GM06990 (cell line): Measurements from ENCODE around the gene ALDH2.

Experiments used
- DNase-seq: peaks from one replicate; pipeline ENCODE4 v3.0.0-alpha.2; 2011; ENCODE audit not compliant: insufficient read length; ENCODE audit errors: extremely low read depth
- H3K27me3 ChIP-seq: replicated peaks from 2 replicates; pipeline ENCODE4 v1.6.0; 2011; ENCODE audit warnings: low read length; ENCODE audit not compliant: control insufficient read depth, insufficient read depth
- H3K36me3 ChIP-seq: 2 replicates; pipeline ENCODE4 v1.5.1; 2011; ENCODE audit warnings: low read length; ENCODE audit not compliant: control insufficient read depth, insufficient read depth
- H3K4me3 ChIP-seq: replicated peaks from 2 replicates; pipeline ENCODE4 v1.5.1; 2011; ENCODE audit warnings: low read depth, mild to moderate bottlenecking, control low read depth, low read length
- TF ChIP-seq, protein P1 (sequence below): IDR thresholded peaks from 2 replicates; pipeline ENCODE4 v1.5.1; 2011; ENCODE audit warnings: low read length, control low read depth, mild to moderate bottlenecking, inconsistent platforms; ENCODE audit not compliant: insufficient read depth, poor library complexity, severe bottlenecking

ALDH2 gene

DNA sequence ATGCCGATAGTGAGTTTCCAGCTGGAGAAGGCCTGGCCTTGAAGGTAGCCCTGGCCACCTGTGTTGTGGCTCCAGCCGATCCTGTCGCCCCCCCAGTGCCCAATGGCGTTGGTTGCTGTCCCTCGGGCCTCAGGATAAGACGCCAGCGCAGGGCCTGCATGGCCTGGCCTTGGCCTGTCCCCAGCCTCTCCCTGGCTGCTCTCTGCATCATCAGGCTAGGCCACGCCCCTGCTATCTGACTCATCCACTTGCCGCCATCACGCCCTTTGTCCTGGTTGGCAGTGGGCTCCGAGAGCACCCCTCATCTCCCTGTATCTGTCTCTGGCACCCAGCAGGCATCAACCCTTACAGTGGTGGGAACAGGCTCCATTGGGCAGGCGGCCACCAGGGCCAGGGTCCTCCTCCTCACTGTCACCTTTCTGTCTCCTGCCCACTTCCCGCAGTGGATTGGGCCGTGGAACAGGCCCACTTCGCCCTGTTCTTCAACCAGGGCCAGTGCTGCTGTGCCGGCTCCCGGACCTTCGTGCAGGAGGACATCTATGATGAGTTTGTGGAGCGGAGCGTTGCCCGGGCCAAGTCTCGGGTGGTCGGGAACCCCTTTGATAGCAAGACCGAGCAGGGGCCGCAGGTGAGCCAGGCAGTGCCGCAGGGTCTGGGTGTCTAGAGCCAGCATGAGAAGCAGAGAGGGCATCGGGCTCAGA, 25.6 kb downstream of the ALDH2 start:
- no peak overlapping the region for H3K4me3 ChIP-seq
- H3K27me3 ChIP-seq = no peaks in the 10 kb centered on the region
- no peaks in the 10 kb centered on the region for H3K36me3 ChIP-seq
- no peak for DNase-seq
- TF ChIP-seq, protein P1, sequence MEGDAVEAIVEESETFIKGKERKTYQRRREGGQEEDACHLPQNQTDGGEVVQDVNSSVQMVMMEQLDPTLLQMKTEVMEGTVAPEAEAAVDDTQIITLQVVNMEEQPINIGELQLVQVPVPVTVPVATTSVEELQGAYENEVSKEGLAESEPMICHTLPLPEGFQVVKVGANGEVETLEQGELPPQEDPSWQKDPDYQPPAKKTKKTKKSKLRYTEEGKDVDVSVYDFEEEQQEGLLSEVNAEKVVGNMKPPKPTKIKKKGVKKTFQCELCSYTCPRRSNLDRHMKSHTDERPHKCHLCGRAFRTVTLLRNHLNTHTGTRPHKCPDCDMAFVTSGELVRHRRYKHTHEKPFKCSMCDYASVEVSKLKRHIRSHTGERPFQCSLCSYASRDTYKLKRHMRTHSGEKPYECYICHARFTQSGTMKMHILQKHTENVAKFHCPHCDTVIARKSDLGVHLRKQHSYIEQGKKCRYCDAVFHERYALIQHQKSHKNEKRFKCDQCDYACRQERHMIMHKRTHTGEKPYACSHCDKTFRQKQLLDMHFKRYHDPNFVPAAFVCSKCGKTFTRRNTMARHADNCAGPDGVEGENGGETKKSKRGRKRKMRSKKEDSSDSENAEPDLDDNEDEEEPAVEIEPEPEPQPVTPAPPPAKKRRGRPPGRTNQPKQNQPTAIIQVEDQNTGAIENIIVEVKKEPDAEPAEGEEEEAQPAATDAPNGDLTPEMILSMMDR = no peak

- DNase-seq = no peak
- Histone ChIP-seq H3K4me3 (no peak overlapping the region), H3K27me3 (no peaks in the 10 kb centered on the region), H3K36me3 (no peaks in the 10 kb centered on the region)
- TF ChIP-seq, protein P1 = no peak
Measured at GRCh38 chr12:111792856-111793235, 26.1 kb downstream of the ALDH2 start.

GRCh38 chr12:111798182-111798581, 31.4 kb downstream of the ALDH2 start:
- Histone ChIP-seq H3K4me3 (no peak overlapping the region), H3K27me3 (no peaks in the 10 kb centered on the region), H3K36me3 (no peaks in the 10 kb centered on the region)
- TF ChIP-seq, protein P1 = no peak
- no peak for DNase-seq

DNA sequence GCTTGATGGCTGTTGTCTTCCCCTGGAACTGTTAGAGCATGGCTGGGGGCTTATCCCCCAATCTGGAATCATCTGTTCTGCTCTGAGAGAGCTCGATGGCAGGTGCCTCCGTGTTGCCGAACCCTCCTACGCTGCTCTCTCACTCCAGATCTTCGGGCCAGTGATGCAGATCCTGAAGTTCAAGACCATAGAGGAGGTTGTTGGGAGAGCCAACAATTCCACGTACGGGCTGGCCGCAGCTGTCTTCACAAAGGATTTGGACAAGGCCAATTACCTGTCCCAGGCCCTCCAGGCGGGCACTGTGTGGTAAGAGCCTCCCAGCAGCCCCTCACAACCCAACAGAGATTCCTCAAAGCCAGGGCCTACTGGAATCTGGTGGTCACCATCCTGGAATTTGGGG, 33.0 kb downstream of the ALDH2 start:
- TF ChIP-seq, protein P1 = no peak
- no peaks in the 10 kb centered on the region for H3K36me3 ChIP-seq

GRCh38 chr12:111803038-111803626, 36.4 kb downstream of the ALDH2 start:
- TF ChIP-seq, protein P1 = no peak
- no peak overlapping the region for H3K4me3 ChIP-seq
- no peak for DNase-seq
- H3K27me3 ChIP-seq = no peaks in the 10 kb centered on the region
- no peaks in the 10 kb centered on the region for H3K36me3 ChIP-seq

More for the DNA sequence above, 33.0 kb downstream of the ALDH2 start:
- H3K4me3 ChIP-seq = no peak overlapping the region
- no peaks in the 10 kb centered on the region for H3K27me3 ChIP-seq
- DNase-seq = no peak

DNA sequence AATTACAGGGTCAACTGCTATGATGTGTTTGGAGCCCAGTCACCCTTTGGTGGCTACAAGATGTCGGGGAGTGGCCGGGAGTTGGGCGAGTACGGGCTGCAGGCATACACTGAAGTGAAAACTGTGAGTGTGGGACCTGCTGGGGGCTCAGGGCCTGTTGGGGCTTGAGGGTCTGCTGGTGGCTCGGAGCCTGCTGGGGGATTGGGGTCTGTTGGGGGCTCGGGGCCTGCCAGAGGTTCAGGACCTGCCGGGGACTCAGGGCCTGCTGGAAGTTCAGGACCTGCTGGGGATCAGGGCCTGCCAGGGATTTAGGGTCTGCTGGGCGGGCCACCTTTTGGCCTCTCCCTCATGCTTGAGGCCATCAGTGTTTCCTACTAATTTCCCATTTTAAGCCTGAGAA, 37.1 kb downstream of the ALDH2 start:
- no peaks in the 10 kb centered on the region for H3K27me3 ChIP-seq
- no peaks in the 10 kb centered on the region for H3K36me3 ChIP-seq
- no peak overlapping the region for H3K4me3 ChIP-seq
- TF ChIP-seq, protein P1 = no peak
- DNase-seq = no peak
